ENCODE results near the gene BSDC1.
"Not testable (repeated sequence)": the region's sequence is repeated elsewhere in the genome, so short reads cannot be mapped to it uniquely, and the experiment has no call there.

BSDC1 gene, protein sequence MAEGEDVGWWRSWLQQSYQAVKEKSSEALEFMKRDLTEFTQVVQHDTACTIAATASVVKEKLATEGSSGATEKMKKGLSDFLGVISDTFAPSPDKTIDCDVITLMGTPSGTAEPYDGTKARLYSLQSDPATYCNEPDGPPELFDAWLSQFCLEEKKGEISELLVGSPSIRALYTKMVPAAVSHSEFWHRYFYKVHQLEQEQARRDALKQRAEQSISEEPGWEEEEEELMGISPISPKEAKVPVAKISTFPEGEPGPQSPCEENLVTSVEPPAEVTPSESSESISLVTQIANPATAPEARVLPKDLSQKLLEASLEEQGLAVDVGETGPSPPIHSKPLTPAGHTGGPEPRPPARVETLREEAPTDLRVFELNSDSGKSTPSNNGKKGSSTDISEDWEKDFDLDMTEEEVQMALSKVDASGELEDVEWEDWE

DNA sequence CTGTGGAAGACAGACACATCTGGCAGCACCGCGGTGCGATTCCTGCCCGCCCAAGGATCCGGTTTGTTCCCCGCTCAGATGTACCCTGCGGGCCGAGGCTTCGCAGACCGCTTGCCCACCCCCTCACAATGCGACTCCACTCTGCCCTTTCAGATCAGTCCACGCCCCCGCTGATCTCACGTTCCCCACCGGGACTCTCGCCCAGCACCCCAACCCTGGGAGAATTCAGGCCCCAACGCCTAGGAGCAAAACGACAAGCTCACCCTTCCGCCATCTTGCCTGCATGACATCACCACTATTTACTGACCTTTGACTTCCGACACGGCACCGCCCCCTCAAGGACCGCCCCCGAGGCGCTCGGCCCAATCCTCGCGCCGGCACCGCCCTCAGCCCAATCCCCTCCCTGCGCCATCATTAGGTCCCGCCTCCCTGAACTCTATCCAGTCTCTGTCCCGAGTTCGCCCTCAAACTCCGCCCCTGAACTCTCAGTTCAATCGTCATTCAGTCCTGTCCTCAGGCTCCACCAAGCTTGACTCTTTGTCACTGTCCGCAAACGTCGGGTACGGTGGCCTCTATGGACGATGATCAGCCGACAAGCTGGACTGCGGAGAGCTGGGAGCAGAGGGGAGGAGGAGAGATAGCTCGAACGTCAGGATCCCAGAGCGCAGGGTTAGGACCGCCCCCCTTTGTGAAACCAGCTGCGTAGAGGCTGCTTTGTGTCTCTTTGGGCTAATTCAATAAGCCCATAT lies at the start of gene BSDC1:
TSS of gene BSDC1 (minus strand) at position 301 of the 749 bp plus-strand sequence. CDS start at position 274, 27 bp downstream.
- peak within 1 kb of the TSS; percentile 89 for H3K27ac ChIP-seq
- no peak for TF ChIP-seq ZFX (IDR thresholded peaks at IDR 0.05; ENCODE audit: borderline replicate concordance)
- TF ChIP-seq, protein P1, sequence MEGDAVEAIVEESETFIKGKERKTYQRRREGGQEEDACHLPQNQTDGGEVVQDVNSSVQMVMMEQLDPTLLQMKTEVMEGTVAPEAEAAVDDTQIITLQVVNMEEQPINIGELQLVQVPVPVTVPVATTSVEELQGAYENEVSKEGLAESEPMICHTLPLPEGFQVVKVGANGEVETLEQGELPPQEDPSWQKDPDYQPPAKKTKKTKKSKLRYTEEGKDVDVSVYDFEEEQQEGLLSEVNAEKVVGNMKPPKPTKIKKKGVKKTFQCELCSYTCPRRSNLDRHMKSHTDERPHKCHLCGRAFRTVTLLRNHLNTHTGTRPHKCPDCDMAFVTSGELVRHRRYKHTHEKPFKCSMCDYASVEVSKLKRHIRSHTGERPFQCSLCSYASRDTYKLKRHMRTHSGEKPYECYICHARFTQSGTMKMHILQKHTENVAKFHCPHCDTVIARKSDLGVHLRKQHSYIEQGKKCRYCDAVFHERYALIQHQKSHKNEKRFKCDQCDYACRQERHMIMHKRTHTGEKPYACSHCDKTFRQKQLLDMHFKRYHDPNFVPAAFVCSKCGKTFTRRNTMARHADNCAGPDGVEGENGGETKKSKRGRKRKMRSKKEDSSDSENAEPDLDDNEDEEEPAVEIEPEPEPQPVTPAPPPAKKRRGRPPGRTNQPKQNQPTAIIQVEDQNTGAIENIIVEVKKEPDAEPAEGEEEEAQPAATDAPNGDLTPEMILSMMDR (IDR thresholded peaks at IDR 0.05), result no peak

DNA sequence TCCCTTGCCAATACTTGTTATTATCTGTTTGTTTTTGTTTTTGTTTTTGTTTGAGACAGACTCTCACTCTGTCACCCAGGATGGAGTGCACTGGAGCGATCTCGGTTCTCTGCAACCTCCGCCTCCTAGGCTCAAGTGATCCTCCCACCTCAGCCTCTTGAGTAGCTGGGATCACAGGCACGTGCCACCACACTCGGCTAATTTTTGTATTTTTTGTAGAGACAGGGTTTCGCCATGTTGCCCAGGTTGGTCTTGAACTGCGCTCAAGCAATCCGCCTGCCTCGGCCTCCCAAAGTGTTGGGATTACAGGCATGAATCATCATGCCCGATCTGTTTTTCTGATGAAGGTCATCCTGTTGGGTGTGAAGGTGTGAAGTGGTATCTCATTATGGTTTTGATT lies 47.2 kb upstream of the BSDC1 start:
- not testable (repeated sequence) for H3K27ac ChIP-seq

DNA sequence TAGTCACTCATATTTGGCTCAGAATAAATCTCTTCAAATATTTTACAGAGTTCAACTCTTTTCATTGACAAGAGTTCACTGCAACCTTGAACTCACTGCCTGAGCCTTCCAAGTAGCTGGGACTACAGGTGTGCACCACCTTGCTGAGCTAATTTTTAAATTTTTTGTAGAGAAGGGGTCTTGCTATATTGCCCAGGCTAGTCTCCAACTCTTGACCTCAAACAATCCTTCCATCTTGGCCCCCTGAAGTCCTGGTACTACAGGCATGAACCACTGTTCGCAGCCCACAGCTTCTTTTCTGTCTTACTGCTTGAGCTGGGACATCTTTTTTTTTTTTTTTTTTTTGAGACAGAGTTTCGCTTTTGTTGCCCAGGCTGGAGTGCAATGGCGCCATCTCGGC lies 44.5 kb upstream of the BSDC1 start:
- H3K27ac ChIP-seq, result not testable (repeated sequence)

DNA sequence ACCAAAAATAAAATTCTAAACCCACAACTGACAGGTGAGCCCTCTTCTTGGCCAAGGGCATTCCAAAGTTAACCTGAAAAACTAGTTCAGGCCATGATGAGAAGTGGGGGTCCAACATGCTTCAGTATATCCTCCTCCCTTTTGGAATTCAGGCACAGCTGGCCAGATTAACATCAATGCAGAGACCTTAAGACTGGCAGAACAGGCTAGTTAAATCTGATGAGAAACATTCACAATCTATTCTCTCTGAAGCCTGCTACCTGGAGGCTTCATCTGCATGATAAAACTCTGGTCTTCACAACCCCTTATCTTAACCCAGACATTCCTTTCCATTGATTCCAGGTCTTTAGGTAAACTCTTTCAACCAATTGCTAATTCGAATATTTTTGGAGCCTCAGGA lies 43.9 kb upstream of the BSDC1 start:
- TF ChIP-seq, protein P1 (IDR thresholded peaks at IDR 0.05), result no peak
- no peak for TF ChIP-seq ZFX (IDR thresholded peaks at IDR 0.05; ENCODE audit: borderline replicate concordance)
- H3K27ac ChIP-seq, result no peak overlapping the region

DNA sequence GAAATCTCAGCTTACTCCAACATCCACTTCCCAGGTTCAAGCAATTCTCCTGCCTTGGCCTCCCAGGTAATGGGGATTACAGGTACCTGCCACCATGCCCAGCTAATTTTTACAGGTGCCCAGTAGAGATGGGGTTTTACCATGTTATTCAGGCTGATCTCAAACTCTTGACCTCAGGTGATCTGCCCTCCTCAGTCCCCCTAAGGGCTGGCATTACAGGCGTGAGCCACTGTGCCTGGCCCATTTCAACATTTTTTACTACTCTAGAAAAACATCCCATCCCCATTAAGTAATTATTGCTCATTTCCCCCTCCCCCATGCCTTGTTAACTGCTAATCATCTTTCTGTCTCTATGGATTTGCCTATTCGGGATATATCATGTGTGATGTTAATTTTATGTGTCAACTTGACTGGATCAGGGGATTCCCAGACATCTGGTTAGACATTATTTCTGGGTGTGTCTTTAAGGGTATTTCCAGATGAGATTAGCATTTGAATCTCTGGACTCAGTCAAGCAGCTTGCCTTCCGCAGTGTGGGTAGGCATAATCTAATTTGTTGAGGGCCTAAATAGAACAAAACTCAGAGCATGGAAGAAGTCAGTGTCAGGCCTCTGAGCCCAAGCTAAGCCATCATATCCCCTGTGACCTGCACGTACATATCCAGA lies 37.6 kb upstream of the BSDC1 start:
- TF ChIP-seq, protein P1 (IDR thresholded peaks at IDR 0.05), result no peak
- no peak for TF ChIP-seq ZFX (IDR thresholded peaks at IDR 0.05; ENCODE audit: borderline replicate concordance)
- no peak overlapping the region for H3K27ac ChIP-seq

DNA sequence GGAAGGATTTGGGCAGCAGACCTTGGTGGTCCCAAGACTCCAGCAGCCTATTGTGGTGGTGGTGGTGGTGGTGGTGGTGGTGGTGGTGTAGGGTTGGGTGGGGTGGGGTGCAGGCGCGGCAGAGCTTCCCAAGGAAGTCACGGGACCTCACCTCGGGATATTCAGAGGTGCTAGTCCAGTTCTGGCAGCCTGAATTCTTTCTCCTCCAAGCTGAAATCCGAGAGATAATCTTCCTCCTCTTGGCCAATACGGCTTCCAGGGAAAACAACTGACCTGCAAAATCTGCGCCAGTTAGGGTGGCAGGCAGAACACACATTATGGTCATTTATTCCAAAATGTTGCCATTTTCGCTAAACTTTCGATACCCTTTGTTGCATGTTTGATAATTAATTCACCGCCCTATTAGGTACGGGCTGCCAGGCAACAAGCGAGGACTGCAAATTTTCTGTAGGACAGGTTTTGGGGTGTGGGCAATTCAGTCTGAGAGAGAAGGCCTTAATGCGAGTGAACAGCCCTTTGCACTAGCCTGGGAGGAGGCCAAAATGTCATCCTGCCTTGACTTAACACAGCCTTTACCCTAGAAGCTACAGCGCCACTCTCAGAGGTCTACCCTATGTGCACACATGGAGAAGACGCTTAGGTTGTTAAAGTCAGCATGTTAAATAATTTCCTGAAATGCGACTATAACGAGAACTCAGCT lies 33.2 kb upstream of the BSDC1 start:
- H3K27ac ChIP-seq, result no peak overlapping the region
- no peak for TF ChIP-seq ZFX (IDR thresholded peaks at IDR 0.05; ENCODE audit: borderline replicate concordance)
- TF ChIP-seq, protein P1 (IDR thresholded peaks at IDR 0.05), result no peak

DNA sequence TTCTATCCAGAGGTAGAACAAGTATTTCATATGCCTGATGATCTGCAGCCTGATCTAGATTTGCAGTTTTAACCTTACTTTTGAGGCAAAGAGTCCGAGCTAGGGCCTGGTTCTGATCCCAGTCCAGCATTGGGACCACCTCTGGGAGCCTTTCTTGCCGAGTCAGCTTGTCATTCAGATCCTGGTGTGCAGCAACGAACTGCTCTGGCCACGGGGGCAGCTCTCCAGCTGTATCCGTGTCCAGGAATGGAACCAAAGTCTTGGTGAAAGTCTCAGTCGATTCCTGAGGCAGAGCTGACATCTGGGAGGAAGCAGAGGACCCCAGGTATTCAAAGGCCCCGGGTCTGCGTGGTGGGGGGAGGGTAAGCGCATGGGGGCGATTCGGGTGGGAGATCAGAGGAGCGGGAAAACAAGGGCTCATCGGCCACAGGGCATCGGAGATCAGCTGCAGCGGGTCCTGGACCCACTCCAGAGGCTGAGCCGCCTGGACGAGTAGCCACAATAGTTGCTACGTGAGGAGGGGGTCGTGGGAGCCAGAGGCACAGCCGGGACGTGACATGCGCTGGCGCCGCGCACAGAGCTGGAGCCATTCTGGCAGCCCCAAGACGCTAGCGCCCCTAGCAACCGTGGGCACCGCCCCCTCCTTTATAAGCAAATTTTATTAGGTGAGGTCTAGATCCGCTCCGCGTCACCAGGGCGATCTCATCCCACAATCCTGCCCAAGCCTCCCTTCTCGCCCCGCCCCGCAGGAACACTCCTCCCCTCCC lies 32.4 kb upstream of the BSDC1 start:
- TF ChIP-seq, protein P1 (IDR thresholded peaks at IDR 0.05), result no peak
- no peak for TF ChIP-seq ZFX (IDR thresholded peaks at IDR 0.05; ENCODE audit: borderline replicate concordance)
- H3K27ac ChIP-seq, result no peak overlapping the region

Measured in 22Rv1 (cell line).